ENCODE data around the gene GSTO1. TPM values are rescaled to one million over a fixed set of nuclear protein-coding genes. Genes with fewer than 3 reads are reported as not detected.
"Not testable (repeated sequence)": the region's sequence is repeated elsewhere in the genome, so short reads cannot be mapped to it uniquely, and the experiment has no call there.

Gene GSTO1
- total RNA-seq, 1 experiment from 2014 or later = 142 TPM

- DNase-seq (ENCODE audit: low spot score) = no peak
These were observed 7.1 kb upstream of the GSTO1 start for GRCh38 chr10:104247513-104248146.

GRCh38 chr10:104248931-104249330 is 5.8 kb upstream of the GSTO1 start:
- in situ Hi-C loops (cut with HindIII; ENCODE audit: low sequenced_read_pairs); DNase-seq (ENCODE audit: low spot score): not testable (repeated sequence)

More at GRCh38 chr10:104247513-104248146, 7.1 kb upstream of the GSTO1 start:
- in situ Hi-C loops (cut with HindIII; ENCODE audit: low sequenced_read_pairs) = no loop called here

GRCh38 chr10:104250371-104250770 is 4.3 kb upstream of the GSTO1 start:
- no peak for DNase-seq (ENCODE audit: low spot score)
- in situ Hi-C loops (cut with HindIII; ENCODE audit: low sequenced_read_pairs) = no loop called here

- in situ Hi-C loops (cut with HindIII; ENCODE audit: low sequenced_read_pairs) = no loop called here
- DNase-seq (ENCODE audit: low spot score) = no peak
These were observed 3.2 kb upstream of the GSTO1 start for GRCh38 chr10:104251443-104251842.

GRCh38 chr10:104252368-104252767 is 2.3 kb upstream of the GSTO1 start:
- in situ Hi-C loops (cut with HindIII; ENCODE audit: low sequenced_read_pairs) = no loop called here
- DNase-seq (ENCODE audit: low spot score) = no peak

GRCh38 chr10:104253106-104253505 is 1.6 kb upstream of the GSTO1 start:
- DNase-seq (ENCODE audit: low spot score) = no peak
- in situ Hi-C loops (cut with HindIII; ENCODE audit: low sequenced_read_pairs) = no loop called here

GRCh38 chr10:104253606-104254410 is 884 bp upstream of the GSTO1 start:
- DNase-seq (ENCODE audit: low spot score) = peak; percentile 13
- in situ Hi-C loops (cut with HindIII; ENCODE audit: low sequenced_read_pairs) = no loop called here

GRCh38 chr10:104255311-104255981 is 754 bp downstream of the GSTO1 start:
- in situ Hi-C loops (cut with HindIII; ENCODE audit: low sequenced_read_pairs) = no loop called here
- DNase-seq (ENCODE audit: low spot score) = peak; percentile 67

GRCh38 chr10:104256335-104256961 is 1.8 kb downstream of the GSTO1 start:
- DNase-seq (ENCODE audit: low spot score) = peak; percentile 26
- in situ Hi-C loops (cut with HindIII; ENCODE audit: low sequenced_read_pairs) = no loop called here

GRCh38 chr10:104257235-104257634 is 2.5 kb downstream of the GSTO1 start:
- no peak for DNase-seq (ENCODE audit: low spot score)
- in situ Hi-C loops (cut with HindIII; ENCODE audit: low sequenced_read_pairs) = no loop called here

GRCh38 chr10:104258209-104258608 is 3.5 kb downstream of the GSTO1 start:
- no peak for DNase-seq (ENCODE audit: low spot score)
- in situ Hi-C loops (cut with HindIII; ENCODE audit: low sequenced_read_pairs) = no loop called here

GRCh38 chr10:104259456-104259855 is 4.8 kb downstream of the GSTO1 start:
- DNase-seq (ENCODE audit: low spot score) = peak; percentile 11
- in situ Hi-C loops (cut with HindIII; ENCODE audit: low sequenced_read_pairs) = no loop called here

GRCh38 chr10:104259999-104260774 is 5.5 kb downstream of the GSTO1 start:
- DNase-seq (ENCODE audit: low spot score) = no peak
- in situ Hi-C loops (cut with HindIII; ENCODE audit: low sequenced_read_pairs) = no loop called here

GRCh38 chr10:104260775-104261115 is 6.1 kb downstream of the GSTO1 start:
- no peak for DNase-seq (ENCODE audit: low spot score)
- in situ Hi-C loops (cut with HindIII; ENCODE audit: low sequenced_read_pairs) = no loop called here

GRCh38 chr10:104262055-104262454 is 7.4 kb downstream of the GSTO1 start:
- peak; percentile 92 for DNase-seq (ENCODE audit: low spot score)
- in situ Hi-C loops (cut with HindIII; ENCODE audit: low sequenced_read_pairs) = no loop called here

GRCh38 chr10:104264783-104265182 is 10.1 kb downstream of the GSTO1 start:
- DNase-seq (ENCODE audit: low spot score) = no peak
- in situ Hi-C loops (cut with HindIII; ENCODE audit: low sequenced_read_pairs) = no loop called here

GRCh38 chr10:104267721-104268404 is 13.2 kb downstream of the GSTO1 start:
- in situ Hi-C loops (cut with HindIII; ENCODE audit: low sequenced_read_pairs) = no loop called here
- DNase-seq (ENCODE audit: low spot score) = no peak

GRCh38 chr10:104268405-104268712 is 13.7 kb downstream of the GSTO1 start:
- in situ Hi-C loops (cut with HindIII; ENCODE audit: low sequenced_read_pairs) = no loop called here
- DNase-seq (ENCODE audit: low spot score) = no peak

Data from G401 (cell line).